H9 (cell line): ENCODE data around the gene PCSK2. TPM values are rescaled to one million over a fixed set of nuclear protein-coding genes. Genes with fewer than 3 reads are reported as not detected.

Experiments used
- DNase-seq: peaks from one replicate; pipeline ENCODE4 v3.0.0-alpha.2; 2017
- H2AFZ ChIP-seq: one replicate; pipeline ENCODE4 v1.6.1; 2013; ENCODE audit warnings: mild to moderate bottlenecking, low read length, control low read depth, moderate library complexity
- H2AK5ac ChIP-seq: 2 replicates; pipeline ENCODE4 v1.6.1; 2013; ENCODE audit warnings: low read length, control low read depth, mixed read lengths; ENCODE audit not compliant: insufficient read length
- H2BK120ac ChIP-seq: one replicate; pipeline ENCODE4 v1.6.1; 2013; ENCODE audit warnings: low read depth, mild to moderate bottlenecking, low read length, control low read depth, inconsistent platforms; ENCODE audit not compliant: poor library complexity, severe bottlenecking
- H2BK12ac ChIP-seq: 2 replicates; pipeline ENCODE4 v1.6.1; 2013; ENCODE audit warnings: low read length, control low read depth, mixed read lengths, low read depth; ENCODE audit not compliant: insufficient read length
- H2BK15ac ChIP-seq: 2 replicates; pipeline ENCODE4 v1.6.1; 2013; ENCODE audit warnings: low read depth, low read length, control low read depth
- H2BK20ac ChIP-seq: one replicate; pipeline ENCODE4 v1.6.1; 2013; ENCODE audit warnings: low read depth, mild to moderate bottlenecking, low read length, control low read depth, inconsistent platforms; ENCODE audit not compliant: poor library complexity, severe bottlenecking
- H2BK5ac ChIP-seq: 2 replicates; pipeline ENCODE4 v1.6.1; 2013; ENCODE audit warnings: low read length, control low read depth, mixed read lengths; ENCODE audit not compliant: insufficient read length
- H3K14ac ChIP-seq: 2 replicates; pipeline ENCODE4 v1.6.1; 2013; ENCODE audit warnings: low read length, control low read depth; ENCODE audit not compliant: insufficient read depth
- H3K18ac ChIP-seq: 2 replicates; pipeline ENCODE4 v1.6.1; 2013; ENCODE audit warnings: low read depth, mild to moderate bottlenecking, mixed read lengths, low read length, control low read depth; ENCODE audit not compliant: insufficient read length
- H3K23ac ChIP-seq: 2 replicates; pipeline ENCODE4 v1.6.1; 2013; ENCODE audit warnings: low read length, control low read depth, mixed read lengths, low read depth; ENCODE audit not compliant: insufficient read length
- H3K23me2 ChIP-seq: 2 replicates; pipeline ENCODE4 v1.6.1; 2013; ENCODE audit warnings: low read depth, mild to moderate bottlenecking, mixed read lengths, low read length, control low read depth; ENCODE audit not compliant: insufficient read length, poor library complexity, severe bottlenecking
- H3K27ac ChIP-seq: 2 replicates; pipeline ENCODE4 v1.5.1; 2013; ENCODE audit warnings: low read length, control low read depth, mixed read lengths, low read depth; ENCODE audit not compliant: insufficient read length
- H3K27me3 ChIP-seq: 2 replicates; pipeline ENCODE4 v1.6.1; 2013; ENCODE audit warnings: low read length, control low read depth, inconsistent platforms; ENCODE audit not compliant: insufficient read depth
- H3K4ac ChIP-seq: 2 replicates; pipeline ENCODE4 v1.6.1; 2013; ENCODE audit warnings: low read depth, mild to moderate bottlenecking, control low read depth, inconsistent platforms, low read length, moderate library complexity
- H3K4me1 ChIP-seq: 2 replicates; pipeline ENCODE4 v1.6.1; 2013; ENCODE audit warnings: low read length, control low read depth, inconsistent platforms; ENCODE audit not compliant: insufficient read depth
- H3K4me2 ChIP-seq: 2 replicates; pipeline ENCODE4 v1.6.1; 2013; ENCODE audit warnings: low read length, control low read depth, mixed read lengths; ENCODE audit not compliant: insufficient read length, insufficient read depth
- H3K56ac ChIP-seq: 2 replicates; pipeline ENCODE4 v1.6.1; 2013; ENCODE audit warnings: low read depth, mild to moderate bottlenecking, mixed read lengths, low read length, control low read depth; ENCODE audit not compliant: insufficient read length
- H3K79me1 ChIP-seq: 2 replicates; pipeline ENCODE4 v1.6.1; 2013; ENCODE audit warnings: low read depth, mild to moderate bottlenecking, moderate library complexity, low read length, control low read depth, inconsistent platforms; ENCODE audit not compliant: insufficient read depth, poor library complexity, severe bottlenecking
- H3K79me2 ChIP-seq: 2 replicates; pipeline ENCODE4 v1.6.1; 2013; ENCODE audit warnings: low read length, control low read depth, inconsistent platforms; ENCODE audit not compliant: insufficient read depth
- H3K9ac ChIP-seq: 2 replicates; pipeline ENCODE4 v1.6.1; 2013; ENCODE audit warnings: low read length, control low read depth, mixed read lengths; ENCODE audit not compliant: insufficient read length; ENCODE audit errors: extremely low read depth
- H3K9me3 ChIP-seq: one replicate; pipeline ENCODE4 v1.6.1; 2013; ENCODE audit warnings: low read depth, low read length, inconsistent platforms; ENCODE audit not compliant: control insufficient read depth
- H3T11ph ChIP-seq: one replicate; pipeline ENCODE4 v1.6.1; 2013; ENCODE audit warnings: mild to moderate bottlenecking, low read length, control low read depth, inconsistent platforms
- H4K20me1 ChIP-seq: one replicate; pipeline ENCODE4 v1.6.1; 2013; ENCODE audit not compliant: control insufficient read depth, insufficient read length, insufficient read depth
- H4K5ac ChIP-seq: 2 replicates; pipeline ENCODE4 v1.6.1; 2013; ENCODE audit warnings: low read depth, mild to moderate bottlenecking, mixed read lengths, low read length, control low read depth; ENCODE audit not compliant: insufficient read length
- H4K8ac ChIP-seq: replicated peaks from 2 replicates; pipeline ENCODE4 v1.6.1; 2013; ENCODE audit warnings: low read length, control low read depth, mixed read lengths, low read depth; ENCODE audit not compliant: insufficient read length
- H4K91ac ChIP-seq: 2 replicates; pipeline ENCODE4 v1.6.1; 2013; ENCODE audit warnings: low read depth, mild to moderate bottlenecking, moderate library complexity, mixed read lengths, low read length, control low read depth; ENCODE audit not compliant: insufficient read length
- H3K27ac Mint-ChIP-seq, 3 experiments: 2 replicates in 2 of 3; 3 replicates in 1 of 3; pipeline ENCODE4 v1.8.0; 2020 to 2021; ENCODE audit warnings: mixed read lengths in 3 of 3, mild to moderate bottlenecking in 1 of 3, moderate library complexity in 1 of 3
- H3K27me3 Mint-ChIP-seq: 2 replicates; pipeline ENCODE4 v1.8.0; 2021; ENCODE audit warnings: low read depth, mild to moderate bottlenecking, moderate library complexity, mixed read lengths
- H3K36me3 Mint-ChIP-seq, 3 experiments: 2 replicates in 2 of 3; 3 replicates in 1 of 3; pipeline ENCODE4 v1.8.0; 2020 to 2021; ENCODE audit warnings: low read depth in 3 of 3, mixed read lengths in 3 of 3; ENCODE audit not compliant: insufficient read depth in 1 of 3
- H3K4me1 Mint-ChIP-seq, 2 experiments: 2 replicates each; pipeline ENCODE4 v1.8.0; 2020; ENCODE audit warnings: mixed read lengths in 2 of 2
- H3K4me3 Mint-ChIP-seq, 2 experiments: 2 replicates in 1 of 2; 3 replicates in 1 of 2; pipeline ENCODE4 v1.8.0; 2020 to 2021; ENCODE audit warnings: mild to moderate bottlenecking in 2 of 2, mixed read lengths in 2 of 2, moderate library complexity in 1 of 2
- H3K9me3 Mint-ChIP-seq, 2 experiments: 2 replicates in 1 of 2; 3 replicates in 1 of 2; pipeline ENCODE4 v1.8.0; 2020; ENCODE audit warnings: mild to moderate bottlenecking in 2 of 2, mixed read lengths in 2 of 2, moderate library complexity in 1 of 2
- WGBS: extraction: QIAGEN DNeasy Blood & Tissue Kit; methylation state at CpG from one replicate; pipeline ENCODE4 v1.1.7; 2013; ENCODE audit warnings: missing lambda C conversion rate, low lambda C conversion rate, mixed read lengths; ENCODE audit not compliant: insufficient read length; ENCODE audit errors: extremely low coverage; 5-methylcytosine and 5-hydroxymethylcytosine counted together
- total RNA-seq: library from RNA; stranded (reverse); gene quantifications from 2 replicates; pipeline ENCODE4 v1.2.1, GENCODE V29; 2021
- TF ChIP-seq, protein P1 (sequence below): fragments of 200-600 bp; sonication (generic); conservative IDR thresholded peaks from 3 replicates; pipeline ENCODE4 v1.8.0; 2021; ENCODE audit warnings: antibody characterized with exemption, mild to moderate bottlenecking

PCSK2 gene
- total RNA-seq, 1 experiment from 2014 or later = 2.8 TPM

DNA sequence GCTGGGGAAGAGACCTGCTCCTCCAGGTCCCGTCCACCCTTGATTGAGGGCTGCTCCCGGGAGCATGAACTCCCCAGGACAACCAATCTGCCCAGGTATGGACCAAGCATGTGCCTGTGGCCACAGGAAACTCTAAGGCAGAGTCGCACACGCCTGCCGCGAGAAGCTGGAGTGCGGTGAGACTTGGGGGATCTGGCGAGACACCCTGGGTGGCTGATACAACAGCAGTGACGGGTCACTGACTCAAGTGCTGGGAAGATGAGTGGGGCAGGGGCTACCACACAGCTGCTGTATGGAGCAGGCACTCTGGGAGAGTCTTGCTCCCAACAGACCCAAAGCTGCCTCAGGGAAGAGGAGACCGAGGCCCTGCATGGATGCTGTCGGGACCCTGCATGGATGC lies 264.2 kb downstream of the PCSK2 start:
- H3K27ac ChIP-seq = no peak overlapping the region
- H3K79me1 ChIP-seq = no peaks in the 10 kb centered on the region
- WGBS = no CpG with 5 or more reads among the region's 11 CpGs
- no peak overlapping the region for H4K91ac ChIP-seq
- 0 out of 2 replicates have a peak, but pooled peaks cover 2% of the 10 kb centered on the region for H3K79me2 ChIP-seq
- H2BK20ac ChIP-seq = no peak overlapping the region
- TF ChIP-seq, protein P1, sequence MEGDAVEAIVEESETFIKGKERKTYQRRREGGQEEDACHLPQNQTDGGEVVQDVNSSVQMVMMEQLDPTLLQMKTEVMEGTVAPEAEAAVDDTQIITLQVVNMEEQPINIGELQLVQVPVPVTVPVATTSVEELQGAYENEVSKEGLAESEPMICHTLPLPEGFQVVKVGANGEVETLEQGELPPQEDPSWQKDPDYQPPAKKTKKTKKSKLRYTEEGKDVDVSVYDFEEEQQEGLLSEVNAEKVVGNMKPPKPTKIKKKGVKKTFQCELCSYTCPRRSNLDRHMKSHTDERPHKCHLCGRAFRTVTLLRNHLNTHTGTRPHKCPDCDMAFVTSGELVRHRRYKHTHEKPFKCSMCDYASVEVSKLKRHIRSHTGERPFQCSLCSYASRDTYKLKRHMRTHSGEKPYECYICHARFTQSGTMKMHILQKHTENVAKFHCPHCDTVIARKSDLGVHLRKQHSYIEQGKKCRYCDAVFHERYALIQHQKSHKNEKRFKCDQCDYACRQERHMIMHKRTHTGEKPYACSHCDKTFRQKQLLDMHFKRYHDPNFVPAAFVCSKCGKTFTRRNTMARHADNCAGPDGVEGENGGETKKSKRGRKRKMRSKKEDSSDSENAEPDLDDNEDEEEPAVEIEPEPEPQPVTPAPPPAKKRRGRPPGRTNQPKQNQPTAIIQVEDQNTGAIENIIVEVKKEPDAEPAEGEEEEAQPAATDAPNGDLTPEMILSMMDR = no peak
- no peaks in the 10 kb centered on the region; a peak in 1 of 4 replicates for H3K4me1 Mint-ChIP-seq
- H3K4me1 ChIP-seq = no peaks in the 10 kb centered on the region
- H2AFZ ChIP-seq = no peak overlapping the region
- H2AK5ac ChIP-seq = no peak overlapping the region
- H2BK120ac ChIP-seq = no peak overlapping the region
- H3K9me3 Mint-ChIP-seq = no peaks in the 10 kb centered on the region
- peak; percentile 28 for DNase-seq
- H3K23ac ChIP-seq = no peak overlapping the region
- H3K27me3 ChIP-seq = no peaks in the 10 kb centered on the region
- H3K4ac ChIP-seq = no peak overlapping the region
- peaks cover 0 to 16% (median 0%) of the 10 kb centered on the region in 3 experiments; a peak in 3 of 7 replicates for H3K36me3 Mint-ChIP-seq
- no peaks in the 10 kb centered on the region for H3K23me2 ChIP-seq
- no peak overlapping the region for H2BK12ac ChIP-seq
- H3K9ac ChIP-seq = no peak overlapping the region
- no peak overlapping the region for H3K4me2 ChIP-seq
- H3K27ac Mint-ChIP-seq = no peak overlapping the region
- no peak overlapping the region for H3K14ac ChIP-seq
- H3K56ac ChIP-seq = no peak overlapping the region
- no peak overlapping the region for H3K4me3 Mint-ChIP-seq
- H3T11ph ChIP-seq = no peak overlapping the region
- H3K18ac ChIP-seq = no peak overlapping the region
- no peak overlapping the region for H2BK5ac ChIP-seq
- H3K9me3 ChIP-seq = no peaks in the 10 kb centered on the region
- no peaks in the 10 kb centered on the region for H4K20me1 ChIP-seq
- peaks cover 2% of the 10 kb centered on the region; the same call in 1 of the 2 replicates for H3K27me3 Mint-ChIP-seq
- no peak overlapping the region for H4K8ac ChIP-seq
- no peak overlapping the region for H4K5ac ChIP-seq
- no peak overlapping the region for H2BK15ac ChIP-seq
